Upper lobe of left lung (tissue), 4 donors: Measurements from ENCODE around the gene WFDC6.

ENCODE experiments used
- EP300 ChIP-seq, 4 donors: sonication (generic); formaldehyde crosslinking; IDR thresholded peaks; one replicate each; pipeline ENCODE4 v1.5.1; 2017; ENCODE audit warnings: antibody characterized with exemption in 4 of 4, control low read depth in 2 of 4
- TF ChIP-seq, protein P1 (sequence below), 6 experiments: fragments of 450-650 bp in 4 of 6; fragments of 200-600 bp in 2 of 6; sonication (generic) in 2 of 6; IDR thresholded peaks; one replicate each; pipeline ENCODE4 v1.5.1; 2016 to 2019; ENCODE audit warnings: antibody characterized with exemption in 6 of 6

- TF ChIP-seq, protein P1, sequence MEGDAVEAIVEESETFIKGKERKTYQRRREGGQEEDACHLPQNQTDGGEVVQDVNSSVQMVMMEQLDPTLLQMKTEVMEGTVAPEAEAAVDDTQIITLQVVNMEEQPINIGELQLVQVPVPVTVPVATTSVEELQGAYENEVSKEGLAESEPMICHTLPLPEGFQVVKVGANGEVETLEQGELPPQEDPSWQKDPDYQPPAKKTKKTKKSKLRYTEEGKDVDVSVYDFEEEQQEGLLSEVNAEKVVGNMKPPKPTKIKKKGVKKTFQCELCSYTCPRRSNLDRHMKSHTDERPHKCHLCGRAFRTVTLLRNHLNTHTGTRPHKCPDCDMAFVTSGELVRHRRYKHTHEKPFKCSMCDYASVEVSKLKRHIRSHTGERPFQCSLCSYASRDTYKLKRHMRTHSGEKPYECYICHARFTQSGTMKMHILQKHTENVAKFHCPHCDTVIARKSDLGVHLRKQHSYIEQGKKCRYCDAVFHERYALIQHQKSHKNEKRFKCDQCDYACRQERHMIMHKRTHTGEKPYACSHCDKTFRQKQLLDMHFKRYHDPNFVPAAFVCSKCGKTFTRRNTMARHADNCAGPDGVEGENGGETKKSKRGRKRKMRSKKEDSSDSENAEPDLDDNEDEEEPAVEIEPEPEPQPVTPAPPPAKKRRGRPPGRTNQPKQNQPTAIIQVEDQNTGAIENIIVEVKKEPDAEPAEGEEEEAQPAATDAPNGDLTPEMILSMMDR (IDR thresholded peaks at IDR 0.05) = no peak
- no peak for TF ChIP-seq EP300 (IDR thresholded peaks at IDR 0.05)
Measured at GRCh38 chr20:45548410-45548809, 9.1 kb upstream of the WFDC6 start.
